WTC11 (cell line): ENCODE results near the gene UBAP1L. TPM values are rescaled to one million over a fixed set of nuclear protein-coding genes. Genes with fewer than 3 reads are reported as not detected.

Source experiments
- total RNA-seq: library from RNA; stranded (reverse); gene quantifications from 3 replicates; pipeline ENCODE4 v1.2.3, GENCODE V29; 2021

UBAP1L gene
- total RNA-seq, 1 experiment from 2014 or later, result 2.0 TPM

Other genes with a start within 250 kb of the UBAP1L start
- 6.1 to 7.9 TPM (median 7.4 TPM) in 3 replicates for gene ANKDD1A, start 203.3 kb downstream of the UBAP1L start, total RNA-seq
- 69.9 to 84.0 TPM (median 79.9 TPM) in 3 replicates for gene SPG21, start 125.3 kb downstream of the UBAP1L start, total RNA-seq
- gene MTFMT, start 85.6 kb downstream of the UBAP1L start, total RNA-seq, result 22.3 to 28.8 TPM (median 26.7 TPM) in 3 replicates
- gene SLC51B, start 69.8 kb downstream of the UBAP1L start, total RNA-seq, result not detected in 3 replicates
- gene RASL12, start 47.2 kb downstream of the UBAP1L start, total RNA-seq, result 5.6 to 6.8 TPM (median 6.5 TPM) in 3 replicates
- 0.05 TPM in 1 of 3 replicates, not detected in the others for gene KBTBD13, start 38.5 kb downstream of the UBAP1L start, total RNA-seq
- gene PDCD7, start 18.6 kb upstream of the UBAP1L start, total RNA-seq, result 23.5 to 25.4 TPM (median 25.4 TPM) in 3 replicates
- gene CLPX, start 70.1 kb upstream of the UBAP1L start, total RNA-seq, result 57.9 to 68.7 TPM (median 61.5 TPM) in 3 replicates
- gene CILP, start 96.3 kb upstream of the UBAP1L start, total RNA-seq, result not detected in 3 replicates
- gene PARP16, start 171.7 kb upstream of the UBAP1L start, total RNA-seq, result 4.7 to 6.2 TPM (median 5.8 TPM) in 3 replicates
- gene RNU5A-1, start 180.9 kb upstream of the UBAP1L start, total RNA-seq, result not detected in 3 replicates
- 9.7 to 10.4 TPM in 2 of 3 replicates, not detected in the other for gene RNU5B-1, start 189.5 kb upstream of the UBAP1L start, total RNA-seq